Mucosa of rectum (tissue), 2 donors: ENCODE measurements around the gene PLEKHA1.

Source experiments
- H3K27ac ChIP-seq, 2 donors: one replicate each; pipeline ENCODE4 v1.7.0; 2013; ENCODE audit warnings: inconsistent platforms in 2 of 2, low read depth in 2 of 2, low read length in 2 of 2
- H3K27me3 ChIP-seq, 2 donors: one replicate each; pipeline ENCODE4 v1.7.0; 2013; ENCODE audit warnings: low read length in 2 of 2; ENCODE audit not compliant: control insufficient read depth in 2 of 2, insufficient read depth in 2 of 2
- H3K36me3 ChIP-seq, 2 donors: one replicate each; pipeline ENCODE4 v1.7.0; 2013; ENCODE audit warnings: low read length in 2 of 2; ENCODE audit not compliant: control insufficient read depth in 2 of 2, insufficient read depth in 2 of 2
- H3K4me1 ChIP-seq, 2 donors: one replicate each; pipeline ENCODE4 v1.7.0; 2013; ENCODE audit warnings: low read length in 2 of 2, mild to moderate bottlenecking in 1 of 2; ENCODE audit not compliant: control insufficient read depth in 2 of 2, insufficient read depth in 2 of 2
- H3K4me3 ChIP-seq, 2 donors: one replicate each; pipeline ENCODE4 v1.7.0; 2013; ENCODE audit warnings: low read length in 2 of 2
- H3K9ac ChIP-seq, 2 donors: one replicate each; pipeline ENCODE4 v1.7.0; 2013; ENCODE audit warnings: low read length in 2 of 2, low read depth in 1 of 2, mild to moderate bottlenecking in 1 of 2
- H3K9me3 ChIP-seq, 2 donors: one replicate each; pipeline ENCODE4 v1.7.0; 2013; ENCODE audit warnings: low read length in 2 of 2; ENCODE audit not compliant: control insufficient read depth in 2 of 2
- donor health status: healthy.
- donor health status: Normal muscosa, but diverticular disease.

PLEKHA1 gene

GRCh38 chr10:122419876-122420623, 45.5 kb downstream of the PLEKHA1 start:
- Histone ChIP-seq H3K9ac (no peak overlapping the region), H3K4me3 (no peak overlapping the region), H3K27ac (no peak overlapping the region), H3K36me3 (peaks cover 16 to 26% of the 10 kb centered on the region in 2 donors), H3K27me3 (no peaks in the 10 kb centered on the region), H3K9me3 (no peaks in the 10 kb centered on the region), H3K4me1 (no peaks in the 10 kb centered on the region)

GRCh38 chr10:122420624-122421007, 46.1 kb downstream of the PLEKHA1 start:
- no peaks in the 10 kb centered on the region for H3K27me3 ChIP-seq
- H3K36me3 ChIP-seq, result peaks cover 14 to 26% of the 10 kb centered on the region in 2 donors
- H3K4me3 ChIP-seq, result no peak overlapping the region
- H3K4me1 ChIP-seq, result no peaks in the 10 kb centered on the region
- no peaks in the 10 kb centered on the region for H3K9me3 ChIP-seq
- H3K9ac ChIP-seq, result no peak overlapping the region
- H3K27ac ChIP-seq, result no peak overlapping the region

GRCh38 chr10:122421054-122421625, 46.6 kb downstream of the PLEKHA1 start:
- Histone ChIP-seq H3K4me3 (no peak overlapping the region), H3K9me3 (no peaks in the 10 kb centered on the region), H3K9ac (no peak overlapping the region), H3K27ac (no peak overlapping the region), H3K36me3 (peaks cover 11 to 24% of the 10 kb centered on the region in 2 donors), H3K4me1 (no peaks in the 10 kb centered on the region), H3K27me3 (no peaks in the 10 kb centered on the region)

- Histone ChIP-seq H3K27ac (no peak overlapping the region), H3K4me3 (no peak overlapping the region), H3K9me3 (no peaks in the 10 kb centered on the region), H3K4me1 (no peaks in the 10 kb centered on the region), H3K27me3 (no peaks in the 10 kb centered on the region), H3K9ac (no peak overlapping the region), H3K36me3 (peaks cover 8 to 20% of the 10 kb centered on the region in 2 donors)
Observed at GRCh38 chr10:122421742-122422141, 47.2 kb downstream of the PLEKHA1 start.

GRCh38 chr10:122422266-122422989, 47.9 kb downstream of the PLEKHA1 start:
- peaks cover 8 to 20% of the 10 kb centered on the region in 2 donors for H3K36me3 ChIP-seq
- no peaks in the 10 kb centered on the region for H3K4me1 ChIP-seq
- H3K27ac ChIP-seq, result no peak overlapping the region
- H3K4me3 ChIP-seq, result no peak overlapping the region
- H3K9me3 ChIP-seq, result no peaks in the 10 kb centered on the region
- no peak overlapping the region for H3K9ac ChIP-seq
- H3K27me3 ChIP-seq, result no peaks in the 10 kb centered on the region

- Histone ChIP-seq H3K4me3 (no peak overlapping the region), H3K27me3 (no peaks in the 10 kb centered on the region), H3K4me1 (no peaks in the 10 kb centered on the region), H3K9ac (no peak overlapping the region), H3K36me3 (peaks cover 7 to 17% of the 10 kb centered on the region in 2 donors), H3K27ac (no peak overlapping the region), H3K9me3 (no peaks in the 10 kb centered on the region)
Observed at GRCh38 chr10:122424059-122424458, 49.6 kb downstream of the PLEKHA1 start.

GRCh38 chr10:122426829-122427228, 52.3 kb downstream of the PLEKHA1 start:
- H3K27ac ChIP-seq, result no peak overlapping the region
- H3K27me3 ChIP-seq, result no peaks in the 10 kb centered on the region
- H3K36me3 ChIP-seq, result peaks cover 13 to 14% of the 10 kb centered on the region in 2 donors
- no peaks in the 10 kb centered on the region for H3K4me1 ChIP-seq
- no peak overlapping the region for H3K9ac ChIP-seq
- no peak overlapping the region for H3K4me3 ChIP-seq
- no peaks in the 10 kb centered on the region for H3K9me3 ChIP-seq

- Histone ChIP-seq H3K9ac (no peak overlapping the region), H3K4me3 (no peak overlapping the region), H3K36me3 (peaks cover 13 to 14% of the 10 kb centered on the region in 2 donors), H3K9me3 (no peaks in the 10 kb centered on the region), H3K4me1 (no peaks in the 10 kb centered on the region), H3K27me3 (no peaks in the 10 kb centered on the region), H3K27ac (no peak overlapping the region)
Observed at GRCh38 chr10:122427280-122427679, 52.8 kb downstream of the PLEKHA1 start.

GRCh38 chr10:122435212-122435827, 60.8 kb downstream of the PLEKHA1 start:
- Histone ChIP-seq H3K4me3 (no peak overlapping the region), H3K9me3 (no peaks in the 10 kb centered on the region), H3K9ac (no peak overlapping the region), H3K36me3 (peaks cover 2 to 3% of the 10 kb centered on the region in 2 donors), H3K27me3 (no peaks in the 10 kb centered on the region), H3K4me1 (no peaks in the 10 kb centered on the region), H3K27ac (no peak overlapping the region)

- H3K4me3 ChIP-seq, result no peak overlapping the region
- no peaks in the 10 kb centered on the region for H3K36me3 ChIP-seq
- H3K9me3 ChIP-seq, result no peaks in the 10 kb centered on the region
- H3K27ac ChIP-seq, result no peak overlapping the region
- no peak overlapping the region for H3K9ac ChIP-seq
- no peaks in the 10 kb centered on the region for H3K27me3 ChIP-seq
- no peaks in the 10 kb centered on the region for H3K4me1 ChIP-seq
Observed at GRCh38 chr10:122441961-122442360, 67.5 kb downstream of the PLEKHA1 start.
